ENCODE measurements around the gene POMT2.
"Not testable (repeated sequence)": the region's sequence is repeated elsewhere in the genome, so short reads cannot be mapped to it uniquely, and the experiment has no call there.

POMT2 gene

GRCh38 chr14:77324816-77325745, 4.4 kb upstream of the POMT2 start:
- no peak for DNase-seq (ENCODE audit: low read depth in 1 of 2, low spot score in 1 of 2)

- no peak for DNase-seq (ENCODE audit: low read depth in 1 of 2, low spot score in 1 of 2)
These were observed 3.6 kb upstream of the POMT2 start for GRCh38 chr14:77324289-77324688.

- no peak for DNase-seq (ENCODE audit: low read depth in 1 of 2, low spot score in 1 of 2)
These were observed 2.9 kb upstream of the POMT2 start for GRCh38 chr14:77323571-77323970.

- no peak for DNase-seq (ENCODE audit: low read depth in 1 of 2, low spot score in 1 of 2)
These were observed 2.3 kb upstream of the POMT2 start for GRCh38 chr14:77322951-77323350.

GRCh38 chr14:77322250-77322902, 1.7 kb upstream of the POMT2 start:
- DNase-seq (ENCODE audit: low read depth in 1 of 2, low spot score in 1 of 2), result no peak

GRCh38 chr14:77319422-77319821, 1.3 kb downstream of the POMT2 start:
- no peak for DNase-seq (ENCODE audit: low read depth in 1 of 2, low spot score in 1 of 2)

GRCh38 chr14:77318756-77319155, 1.9 kb downstream of the POMT2 start:
- DNase-seq (ENCODE audit: low read depth in 1 of 2, low spot score in 1 of 2), result not testable (repeated sequence)

GRCh38 chr14:77318006-77318553, 2.6 kb downstream of the POMT2 start:
- DNase-seq (ENCODE audit: low read depth in 1 of 2, low spot score in 1 of 2), result no peak

GRCh38 chr14:77316872-77317301, 3.8 kb downstream of the POMT2 start:
- DNase-seq (ENCODE audit: low read depth in 1 of 2, low spot score in 1 of 2), result no peak

GRCh38 chr14:77316195-77316505, 4.5 kb downstream of the POMT2 start:
- no peak for DNase-seq (ENCODE audit: low read depth in 1 of 2, low spot score in 1 of 2)

- DNase-seq (ENCODE audit: low read depth in 1 of 2, low spot score in 1 of 2), result no peak
These were observed 5.9 kb downstream of the POMT2 start for GRCh38 chr14:77314539-77315457.

- no peak for DNase-seq (ENCODE audit: low read depth in 1 of 2, low spot score in 1 of 2)
These were observed 6.6 kb downstream of the POMT2 start for GRCh38 chr14:77314043-77314442.

GRCh38 chr14:77313371-77313770, 7.3 kb downstream of the POMT2 start:
- no peak for DNase-seq (ENCODE audit: low read depth in 1 of 2, low spot score in 1 of 2)

- no peak for DNase-seq (ENCODE audit: low read depth in 1 of 2, low spot score in 1 of 2)
These were observed 9.5 kb downstream of the POMT2 start for GRCh38 chr14:77311217-77311616.

- no peak for DNase-seq (ENCODE audit: low read depth in 1 of 2, low spot score in 1 of 2)
These were observed 10.7 kb downstream of the POMT2 start for GRCh38 chr14:77310026-77310425.

- DNase-seq (ENCODE audit: low read depth in 1 of 2, low spot score in 1 of 2), result no peak
These were observed 11.6 kb downstream of the POMT2 start for GRCh38 chr14:77309131-77309530.

- no peak for DNase-seq (ENCODE audit: low read depth in 1 of 2, low spot score in 1 of 2)
These were observed 13.7 kb downstream of the POMT2 start for GRCh38 chr14:77306851-77307496.

GRCh38 chr14:77306416-77306815, 14.3 kb downstream of the POMT2 start:
- no peak for DNase-seq (ENCODE audit: low read depth in 1 of 2, low spot score in 1 of 2)

GRCh38 chr14:77305696-77306095, 15.0 kb downstream of the POMT2 start:
- no peak for DNase-seq (ENCODE audit: low read depth in 1 of 2, low spot score in 1 of 2)

- peak in 1 of 2 donors; percentile 18 for DNase-seq (ENCODE audit: low read depth in 1 of 2, low spot score in 1 of 2)
These were observed 17.1 kb downstream of the POMT2 start for GRCh38 chr14:77303417-77304156.

Measured in activated CD4-positive, alpha-beta T cell treated with anti-CD3 and anti-CD28 coated beads, Interleukin-2, amount 50 U/mL, for 24 hours (primary cell).